Skeletal muscle tissue (tissue), 4 donors: Measurements from ENCODE around the gene LDLRAP1. TPM values are rescaled to one million over a fixed set of nuclear protein-coding genes. Genes with fewer than 3 reads are reported as not detected.

Experiments
- H3K27ac ChIP-seq: one replicate; pipeline ENCODE4 v1.7.0; 2013; ENCODE audit warnings: mild to moderate bottlenecking, low read depth, low read length, inconsistent platforms
- H3K27me3 ChIP-seq, 3 donors: one replicate each; pipeline ENCODE4 v1.7.0; 2013; ENCODE audit warnings: low read length in 3 of 3; ENCODE audit not compliant: control insufficient read depth in 3 of 3, insufficient read depth in 3 of 3
- H3K36me3 ChIP-seq, 3 donors: one replicate each; pipeline ENCODE4 v1.7.0; 2013; ENCODE audit warnings: low read length in 3 of 3; ENCODE audit not compliant: control insufficient read depth in 3 of 3, insufficient read depth in 3 of 3
- H3K4me1 ChIP-seq, 3 donors: one replicate each; pipeline ENCODE4 v1.7.0; 2013; ENCODE audit warnings: low read length in 3 of 3, mild to moderate bottlenecking in 3 of 3; ENCODE audit not compliant: control insufficient read depth in 3 of 3, insufficient read depth in 3 of 3
- H3K4me3 ChIP-seq, 3 donors: one replicate each; pipeline ENCODE4 v1.7.0; 2013; ENCODE audit warnings: low read length in 3 of 3
- H3K9ac ChIP-seq, 3 donors: one replicate each; pipeline ENCODE4 v1.7.0; 2013; ENCODE audit warnings: low read length in 3 of 3, mild to moderate bottlenecking in 3 of 3, moderate library complexity in 2 of 3, low read depth in 1 of 3
- H3K9me3 ChIP-seq, 3 donors: one replicate each; pipeline ENCODE4 v1.7.0; 2013; ENCODE audit warnings: low read length in 3 of 3; ENCODE audit not compliant: control insufficient read depth in 3 of 3
- total RNA-seq: library from RNA; depleted of rRNA; stranded (reverse); fragments of >200 nt; gene quantifications from one replicate; pipeline ENCODE4 v1.2.3, GENCODE V29; 2014
- donor health status: Osteomylitis.

LDLRAP1 gene
- total RNA-seq, 1 donor from 2014 or later: 4.7 TPM

DNA sequence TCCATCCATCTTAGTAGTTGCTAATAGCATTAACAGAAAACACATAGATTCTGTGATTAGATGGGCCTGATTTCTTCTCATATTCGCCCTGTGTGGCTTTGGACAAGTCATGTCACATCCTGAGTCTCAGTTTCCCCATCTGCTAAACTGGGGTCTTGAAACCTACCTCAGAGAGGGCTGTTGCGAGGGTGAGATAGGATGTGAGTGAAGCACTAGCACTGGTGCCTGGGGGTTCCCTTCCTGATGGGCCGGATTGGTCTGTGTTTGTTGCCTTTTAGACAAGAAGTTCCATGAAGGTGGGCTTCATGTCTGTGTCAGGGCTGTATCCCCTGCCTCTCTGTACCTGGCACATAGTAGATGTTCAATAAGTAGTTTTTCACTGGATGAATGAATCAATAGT, 69.7 kb downstream of the LDLRAP1 start:
- Histone ChIP-seq H3K9me3 (no peaks in the 10 kb centered on the region), H3K36me3 (no peaks in the 10 kb centered on the region), H3K27ac (no peak overlapping the region), H3K4me3 (no peak overlapping the region), H3K9ac (no peak overlapping the region), H3K4me1 (peaks cover 11 to 15% (median 11%) of the 10 kb centered on the region in 3 donors), H3K27me3 (no peaks in the 10 kb centered on the region)

DNA sequence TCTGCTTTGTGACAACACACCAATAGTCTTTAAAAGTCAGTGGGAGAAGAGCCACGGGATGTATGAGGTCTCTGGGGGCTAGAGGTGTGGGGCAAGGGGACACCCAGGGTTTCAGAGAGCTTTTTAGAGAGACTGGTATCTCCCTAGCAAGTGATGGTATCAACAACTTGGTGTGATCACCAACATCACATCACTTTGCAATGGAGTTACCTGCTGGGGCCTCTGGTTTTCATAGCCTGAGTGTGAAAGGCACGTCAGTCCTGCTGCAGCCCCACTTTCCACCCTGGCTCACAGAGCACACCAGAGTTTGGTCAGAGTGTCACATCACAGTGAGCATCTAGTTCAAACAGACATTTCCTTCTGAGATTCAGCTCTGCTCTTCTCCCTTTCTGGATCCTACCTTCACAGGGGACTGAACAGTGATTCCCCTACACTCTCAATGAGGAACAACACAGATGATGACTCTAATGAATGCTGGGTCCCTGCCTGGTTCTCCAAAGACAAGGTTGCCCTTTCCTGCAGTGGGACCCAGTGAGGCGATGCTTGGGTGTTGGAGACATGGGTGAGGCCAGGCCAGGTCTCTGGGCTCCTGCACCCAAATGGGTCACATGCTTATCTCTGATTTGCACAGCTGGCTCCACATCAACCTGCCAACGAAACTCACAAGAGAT, 71.2 kb downstream of the LDLRAP1 start:
- Histone ChIP-seq H3K27me3 (no peaks in the 10 kb centered on the region), H3K36me3 (no peaks in the 10 kb centered on the region), H3K4me1 (peaks cover 26 to 31% (median 26%) of the 10 kb centered on the region in 3 donors), H3K27ac (no peak overlapping the region), H3K9ac (no peak overlapping the region), H3K4me3 (no peak overlapping the region), H3K9me3 (no peaks in the 10 kb centered on the region)

DNA sequence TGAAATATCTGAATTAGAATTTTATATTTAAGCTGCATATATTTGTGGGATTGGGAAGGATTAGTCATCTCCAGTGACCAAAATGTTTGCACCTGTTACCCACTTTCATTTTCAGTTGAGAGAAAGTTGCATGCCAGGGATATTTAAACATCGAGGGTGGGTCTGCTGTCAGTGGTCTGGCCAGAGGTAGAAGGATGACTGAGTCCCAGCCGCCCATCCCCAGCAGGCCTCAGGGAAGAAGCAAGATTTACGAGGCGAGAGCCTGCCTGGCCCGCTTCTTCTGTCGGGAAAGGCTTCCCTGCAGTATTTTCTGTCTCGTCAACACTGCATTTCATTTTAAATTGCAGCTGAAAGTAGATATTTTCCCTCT, 71.8 kb downstream of the LDLRAP1 start:
- no peak overlapping the region for H3K27ac ChIP-seq
- H3K36me3 ChIP-seq: no peaks in the 10 kb centered on the region
- H3K4me3 ChIP-seq: no peak overlapping the region
- H3K9ac ChIP-seq: no peak overlapping the region
- H3K9me3 ChIP-seq: no peaks in the 10 kb centered on the region
- no peaks in the 10 kb centered on the region for H3K27me3 ChIP-seq
- peaks cover 29 to 36% (median 32%) of the 10 kb centered on the region in 3 donors for H3K4me1 ChIP-seq

DNA sequence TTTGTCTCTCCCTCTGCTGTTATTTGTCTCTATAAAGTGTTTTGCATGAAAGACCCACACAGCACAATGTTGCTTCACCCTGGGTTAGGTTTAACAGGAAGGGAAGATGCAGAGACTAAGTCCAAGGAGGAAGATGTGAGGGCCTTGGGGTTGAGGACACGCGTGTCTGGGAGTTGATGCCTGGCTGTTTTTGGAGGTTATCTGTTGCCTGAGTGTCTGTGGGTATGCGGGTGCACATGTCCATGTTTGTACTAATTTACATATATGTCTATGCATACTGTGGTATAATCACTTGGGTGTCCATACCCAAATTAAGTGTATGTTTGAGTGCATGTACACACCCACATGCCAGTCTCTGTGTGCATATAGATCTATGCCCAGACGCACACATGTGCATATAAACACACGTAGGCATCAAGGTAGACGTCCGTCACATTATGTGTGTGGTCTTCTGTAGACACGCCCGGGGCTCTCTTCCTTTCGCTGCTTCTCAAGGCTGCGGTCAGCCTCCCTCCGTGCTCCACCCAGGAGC, 72.2 kb downstream of the LDLRAP1 start:
- peak overlapping the region; percentile 70 for H3K27ac ChIP-seq
- H3K9ac ChIP-seq: peak overlapping the region; percentile 53 to 80 (median 57)

GRCh38 chr1:25616095-25616986, 72.9 kb downstream of the LDLRAP1 start, which contains the start of gene MAN1C1:
MAN1C1 (plus strand) TSS chr1:25616791; CDS start chr1:25617798, 1,007 bp downstream.
- peak within 1 kb of the TSS; percentile 65 to 85 (median 73) for H3K9ac ChIP-seq
- no peaks in the 10 kb centered on the region for H3K9me3 ChIP-seq
- peaks cover 35 to 40% (median 39%) of the 10 kb centered on the region in 3 donors for H3K4me1 ChIP-seq
- peak within 1 kb of the TSS; percentile 70 for H3K27ac ChIP-seq
- no peaks in the 10 kb centered on the region for H3K36me3 ChIP-seq
- peak within 1 kb of the TSS; percentile 71 to 78 (median 74) for H3K4me3 ChIP-seq
- no peaks in the 10 kb centered on the region for H3K27me3 ChIP-seq

More for the DNA sequence above, 72.2 kb downstream of the LDLRAP1 start:
- Histone ChIP-seq H3K4me1 (peaks cover 32 to 39% (median 36%) of the 10 kb centered on the region in 3 donors), H3K4me3 (peak overlapping the region; percentile 16 to 78 (median 69)), H3K9me3 (no peaks in the 10 kb centered on the region), H3K36me3 (no peaks in the 10 kb centered on the region), H3K27me3 (no peaks in the 10 kb centered on the region)

DNA sequence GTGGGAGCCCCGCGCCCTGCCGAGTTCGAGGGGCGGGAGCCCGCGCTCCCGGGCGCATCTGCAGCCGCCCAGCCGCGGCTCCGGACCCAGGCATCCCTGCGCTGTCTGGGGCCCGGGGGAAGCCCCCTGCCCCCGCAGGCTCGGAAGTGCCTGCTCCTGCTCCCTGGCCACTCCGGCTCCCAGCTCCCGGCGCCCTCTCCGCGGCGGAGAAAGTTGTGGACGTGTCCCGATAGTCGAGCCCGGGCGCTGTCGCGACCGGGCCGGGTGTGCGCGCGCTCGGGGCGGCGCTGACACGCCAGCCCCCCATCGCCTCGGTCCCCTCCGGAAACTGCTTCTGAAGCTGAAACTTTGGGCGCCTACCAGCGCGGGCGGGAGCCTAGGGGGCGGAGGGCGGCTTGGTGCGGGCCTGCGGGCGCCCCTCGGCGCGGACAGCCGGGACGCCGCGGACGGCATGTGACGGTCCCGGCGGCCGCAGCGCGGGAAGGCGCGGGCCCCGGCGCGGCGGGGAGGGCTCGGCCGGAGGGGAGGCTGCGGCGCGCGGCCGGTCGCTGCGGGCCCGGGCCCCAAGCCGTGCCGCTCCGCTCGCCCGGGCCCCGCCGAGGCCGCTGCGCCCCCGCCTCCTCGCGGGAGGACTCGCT, 73.7 kb downstream of the LDLRAP1 start:
- Histone ChIP-seq H3K27ac (peak overlapping the region; percentile 54), H3K27me3 (no peaks in the 10 kb centered on the region), H3K9me3 (no peaks in the 10 kb centered on the region), H3K36me3 (no peaks in the 10 kb centered on the region), H3K4me3 (peak overlapping the region; percentile 71 to 77 (median 74)), H3K9ac (peak overlapping the region; percentile 65 to 85 (median 73)), H3K4me1 (peaks cover 35 to 40% (median 39%) of the 10 kb centered on the region in 3 donors)

- H3K4me1 ChIP-seq: peaks cover 35 to 40% (median 39%) of the 10 kb centered on the region in 3 donors
- H3K27me3 ChIP-seq: no peaks in the 10 kb centered on the region
- no peaks in the 10 kb centered on the region for H3K36me3 ChIP-seq
- no peaks in the 10 kb centered on the region for H3K9me3 ChIP-seq
- peak overlapping the region; percentile 44 to 85 (median 73) for H3K9ac ChIP-seq
- peak overlapping the region; percentile 30 for H3K27ac ChIP-seq
- peak overlapping the region; percentile 69 to 75 (median 71) for H3K4me3 ChIP-seq
Measured at GRCh38 chr1:25617625-25618432, 74.4 kb downstream of the LDLRAP1 start.

DNA sequence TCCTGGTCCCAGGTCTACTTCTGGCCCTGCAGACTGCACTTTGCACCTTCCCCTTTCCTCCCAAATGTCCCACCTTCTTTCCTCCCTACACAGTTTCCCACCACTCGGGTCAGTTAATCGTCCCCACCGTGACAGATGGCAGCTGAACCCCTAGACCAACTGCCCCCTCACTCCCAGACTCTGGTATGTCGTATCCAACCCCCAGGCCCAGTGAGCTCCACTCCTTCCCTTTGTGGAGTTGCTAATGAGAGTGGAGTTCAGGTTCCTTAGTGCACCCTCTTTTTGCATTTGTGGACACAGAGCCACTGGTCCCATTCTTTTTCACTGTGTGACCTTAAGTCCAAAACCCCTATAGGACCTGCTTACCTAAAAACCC, 75.0 kb downstream of the LDLRAP1 start:
- Histone ChIP-seq H3K9me3 (no peaks in the 10 kb centered on the region), H3K36me3 (no peaks in the 10 kb centered on the region), H3K27ac (peak overlapping the region; percentile 0), H3K9ac (peak overlapping the region; percentile 44 to 85 (median 73)), H3K4me3 (peak overlapping the region; percentile 32 to 71 (median 60)), H3K27me3 (no peaks in the 10 kb centered on the region), H3K4me1 (peaks cover 35 to 40% (median 39%) of the 10 kb centered on the region in 3 donors)
